AG08396 (cell line): ENCODE data around the gene ANOS1.

Source experiments
- DNase-seq: peaks from one replicate; pipeline ENCODE4 v3.0.0; 2012; ENCODE audit warnings: low spot score, mixed read lengths

The ANOS1 gene

DNA sequence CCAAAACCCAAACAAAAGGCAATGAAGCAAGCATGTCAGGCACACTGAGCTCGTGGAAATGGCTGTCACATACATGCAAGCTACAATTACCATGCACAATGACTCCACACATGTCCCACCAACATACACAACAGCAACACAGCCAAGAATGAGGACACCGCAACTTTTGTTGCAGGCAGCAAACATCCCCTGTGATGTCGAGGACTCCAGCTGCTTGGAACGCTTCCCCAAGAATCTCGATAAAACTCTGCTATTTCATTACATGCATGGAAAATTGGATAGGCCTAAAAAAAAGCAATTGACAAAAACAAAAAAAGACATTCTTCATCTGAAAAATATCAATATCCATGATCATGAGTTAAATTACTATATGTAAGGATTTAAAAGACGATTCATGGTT, 11.8 kb downstream of the ANOS1 start:
- no peak for DNase-seq

DNA sequence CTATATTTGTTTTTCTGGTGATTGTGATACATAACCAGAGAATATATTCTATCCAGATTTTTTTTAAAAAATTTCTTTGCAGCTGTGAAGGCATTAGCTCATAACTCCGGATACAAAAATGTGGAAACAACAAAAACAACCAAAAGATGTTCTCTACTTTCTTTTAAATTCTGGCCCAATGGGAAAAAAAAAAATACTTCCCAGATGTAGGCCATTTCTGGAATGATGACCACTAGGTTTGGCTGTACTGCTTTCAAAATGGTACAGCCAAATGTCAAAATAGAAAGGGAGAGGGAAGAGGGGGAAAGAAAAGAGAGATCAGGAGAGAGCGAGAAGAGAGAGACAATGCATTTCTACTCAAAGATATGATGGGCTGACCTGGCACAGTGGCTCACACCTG, 14.6 kb downstream of the ANOS1 start:
- DNase-seq: no peak

DNA sequence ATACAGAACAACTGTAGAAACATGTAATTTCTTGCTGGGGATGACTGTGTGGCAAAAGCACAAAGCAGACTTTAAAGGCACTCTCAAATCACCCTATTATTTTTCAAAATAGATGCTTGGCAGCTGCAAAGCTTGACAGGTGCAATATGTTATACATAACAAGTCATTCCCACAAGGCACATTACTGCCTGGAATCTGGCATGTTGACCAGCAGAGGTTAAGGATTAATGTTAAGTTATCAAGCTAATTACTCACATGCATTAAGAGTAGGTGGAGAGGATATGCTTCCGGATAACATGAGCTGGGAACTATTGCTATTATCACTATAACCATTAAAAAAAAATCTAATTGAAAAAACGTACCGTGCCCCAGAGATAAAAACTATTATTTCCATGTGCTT, 17.8 kb downstream of the ANOS1 start:
- DNase-seq: no peak

DNA sequence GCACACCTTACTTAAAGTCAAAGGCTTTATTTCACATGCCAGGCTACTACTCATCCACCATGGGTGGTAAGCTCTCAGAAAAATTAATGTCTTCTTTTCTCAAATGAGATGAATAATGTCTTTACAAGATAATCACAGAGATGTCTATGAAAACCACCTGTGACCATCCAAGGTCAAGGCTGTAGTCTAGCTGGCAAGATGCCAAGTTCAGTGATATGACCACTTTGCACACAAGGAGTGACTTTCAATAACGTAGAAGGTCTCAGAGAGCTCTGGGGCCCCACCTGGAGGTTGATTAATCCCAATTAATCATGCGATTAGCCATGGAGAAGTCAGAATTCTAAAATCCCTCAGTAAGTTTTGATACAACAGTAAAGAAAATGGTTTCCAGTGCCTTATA, 20.5 kb downstream of the ANOS1 start:
- DNase-seq: no peak

DNA sequence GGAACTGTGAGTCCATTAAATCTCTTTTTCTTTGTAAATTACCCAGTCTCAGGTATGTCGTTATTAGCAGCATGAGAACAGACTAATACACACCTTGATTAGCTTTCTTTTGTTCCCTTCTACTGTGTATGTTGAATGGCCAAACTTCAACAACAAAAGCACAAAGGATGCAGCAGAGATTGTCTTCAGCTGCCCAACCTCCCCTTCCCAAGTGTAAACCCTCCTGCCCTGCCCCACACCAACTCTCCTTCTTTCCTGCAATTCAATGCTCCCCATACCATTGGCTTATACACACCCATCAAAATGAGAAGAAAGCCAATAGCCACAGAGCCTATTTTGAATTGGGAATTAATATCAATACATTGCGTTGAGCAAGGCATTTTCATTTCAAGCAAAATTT, 27.8 kb downstream of the ANOS1 start:
- no peak for DNase-seq

DNA sequence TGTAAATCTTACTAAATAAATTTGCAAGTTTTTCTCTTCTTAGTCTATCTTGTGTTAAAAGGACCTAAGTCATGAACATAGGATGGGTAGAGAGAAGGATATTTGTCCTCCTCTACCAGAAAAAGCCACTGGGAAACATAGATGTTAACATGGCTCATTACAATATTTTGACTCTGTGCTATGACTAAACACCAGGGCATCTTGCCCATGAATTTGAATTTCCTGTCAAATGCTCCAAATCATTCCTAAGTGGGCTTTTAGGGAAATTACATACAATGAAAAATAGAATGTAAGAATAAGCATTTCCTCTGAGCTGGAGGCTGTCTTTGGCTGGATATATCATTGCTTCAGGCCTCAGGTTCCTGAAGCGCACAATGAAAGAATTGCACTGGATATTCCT, 39.1 kb downstream of the ANOS1 start:
- no peak for DNase-seq

DNA sequence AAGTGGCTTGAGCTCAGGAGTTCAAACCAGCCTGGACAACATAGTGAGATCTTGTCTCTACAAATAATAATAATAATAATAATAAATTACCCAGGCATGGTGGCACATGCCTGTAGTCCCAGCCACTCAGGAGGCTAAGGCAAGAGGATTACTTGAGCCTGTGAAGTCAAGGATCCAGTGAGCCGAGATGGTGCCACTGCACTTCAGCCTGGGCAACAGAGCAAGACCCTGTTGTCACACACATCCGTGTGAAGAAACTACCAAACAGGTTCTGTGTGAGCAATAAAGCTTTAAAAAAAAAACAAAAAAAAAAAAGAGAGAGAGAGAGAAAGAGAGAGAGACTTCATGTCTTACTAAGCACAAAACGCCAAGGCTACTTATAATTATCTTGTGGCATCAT, 42.5 kb downstream of the ANOS1 start:
- DNase-seq: no peak

DNA sequence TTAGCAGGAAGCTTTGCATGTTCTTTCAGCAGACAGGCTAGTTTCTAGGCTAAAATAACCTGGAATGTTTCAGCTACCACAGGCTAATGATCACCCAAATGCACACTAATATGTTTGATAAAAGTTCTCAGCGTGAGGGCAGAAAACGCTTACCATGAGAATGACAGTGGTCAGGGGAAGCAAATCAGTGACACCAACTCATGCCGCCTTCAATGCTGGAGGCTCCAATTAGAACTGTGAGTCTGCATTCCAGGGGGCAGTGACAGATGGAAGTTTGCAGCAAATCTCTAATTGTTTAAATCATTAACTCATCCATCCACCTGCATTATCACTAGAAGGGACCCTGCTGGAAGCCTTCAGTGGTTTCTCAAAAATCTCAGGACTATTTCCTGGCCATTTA, 43.2 kb downstream of the ANOS1 start:
- no peak for DNase-seq

DNA sequence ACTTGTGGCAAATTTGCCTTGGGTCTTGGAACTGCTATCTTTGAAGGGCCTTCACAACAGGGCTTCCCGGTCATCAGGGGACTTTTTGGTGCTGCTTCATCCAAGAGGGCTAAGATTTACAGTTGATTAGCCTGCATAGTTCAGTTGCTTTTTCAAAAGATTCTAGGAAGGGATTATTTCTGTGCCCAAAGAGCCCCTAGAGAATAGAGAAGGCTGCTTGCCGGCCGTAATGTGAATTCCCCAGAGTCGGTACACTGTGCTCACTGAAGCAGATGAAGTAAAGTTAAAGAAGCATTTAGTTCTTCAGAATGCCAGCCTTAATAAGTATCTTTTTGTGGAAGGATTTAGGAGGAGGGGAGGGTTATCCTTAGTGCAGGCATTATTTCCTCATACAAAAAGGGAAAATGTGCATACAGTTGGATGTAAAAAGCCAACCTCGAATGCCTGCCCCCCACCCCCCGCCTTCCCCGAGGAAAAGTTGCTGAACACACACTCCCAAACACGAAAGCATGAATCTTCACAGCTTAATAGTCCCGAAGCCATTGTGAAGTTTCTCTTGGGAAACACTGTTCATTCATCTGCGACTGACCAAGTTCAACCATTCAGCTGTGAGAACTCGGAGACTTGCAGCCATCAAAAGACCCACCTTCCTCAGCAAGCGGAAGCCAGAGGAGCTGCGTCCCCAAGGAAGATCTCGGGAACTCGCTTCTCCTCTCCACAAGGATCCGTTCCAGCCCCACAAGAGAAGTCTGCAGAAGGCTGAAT, 47.6 kb downstream of the ANOS1 start:
- DNase-seq: no peak

DNA sequence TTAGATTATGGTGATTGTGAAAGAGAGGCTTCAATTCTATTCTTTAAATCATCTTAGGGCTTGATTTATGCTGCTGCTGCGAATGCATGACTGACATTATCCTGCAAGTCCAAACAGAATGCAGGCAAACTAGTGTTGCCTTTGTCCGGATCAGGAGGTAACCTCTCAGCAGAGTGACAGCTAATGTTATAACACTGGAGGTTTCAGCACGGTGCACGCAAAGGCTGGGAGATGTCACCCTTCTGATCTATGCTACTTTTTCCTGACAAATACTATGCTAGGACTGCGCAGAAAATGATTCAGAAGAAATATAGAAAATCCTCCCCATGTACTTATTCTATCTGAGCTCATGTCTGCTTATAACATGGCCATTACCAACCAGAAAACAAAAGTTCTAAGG, 48.2 kb downstream of the ANOS1 start:
- no peak for DNase-seq

DNA sequence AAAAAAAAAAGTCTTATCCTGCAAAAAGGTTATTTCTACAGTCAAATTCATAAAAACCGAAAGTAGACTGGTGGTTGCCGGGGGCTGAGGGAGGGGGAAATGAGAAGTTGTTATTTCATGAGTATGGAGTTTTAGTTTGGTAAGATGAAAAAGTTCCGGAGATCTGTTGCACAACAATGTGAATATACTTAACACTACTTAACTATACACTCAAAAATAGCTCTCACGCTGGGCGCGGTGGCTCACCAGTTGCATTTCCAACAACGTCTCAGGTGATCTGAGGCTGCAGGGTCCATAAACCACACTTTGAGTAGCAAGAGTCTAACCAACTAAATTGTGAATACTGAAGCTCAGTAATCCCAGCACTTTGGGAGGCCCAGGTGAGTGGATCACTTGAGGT, 52.4 kb downstream of the ANOS1 start:
- DNase-seq: no peak

DNA sequence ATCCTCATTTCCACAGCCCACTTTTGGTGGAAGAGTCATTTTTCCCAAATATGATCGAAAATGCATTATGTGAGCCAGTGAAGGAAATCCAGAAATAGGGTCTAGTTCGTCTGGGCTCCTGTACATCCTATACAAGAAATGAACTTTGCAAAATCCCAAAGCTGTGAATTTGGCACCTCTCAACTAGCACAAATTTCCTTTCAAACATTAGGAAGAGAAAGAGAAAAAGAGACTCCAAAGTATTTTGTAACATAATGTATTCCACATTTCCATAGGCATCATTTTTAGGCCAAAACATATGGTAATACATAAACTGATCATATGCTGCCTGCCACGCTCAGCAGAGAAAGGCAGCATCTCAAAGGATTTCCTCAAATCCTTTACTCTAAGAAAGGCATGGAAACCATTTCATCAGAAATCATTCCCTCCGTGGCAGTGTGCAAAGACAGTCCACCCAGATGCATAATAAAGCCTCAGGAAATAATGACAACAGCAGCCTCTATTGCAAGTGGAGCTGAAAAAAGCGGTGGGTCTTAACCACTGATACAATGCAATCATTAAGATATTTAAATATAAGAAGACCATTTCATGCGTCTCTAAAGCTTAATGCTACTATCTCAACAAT, 56.8 kb downstream of the ANOS1 start:
- no peak for DNase-seq

DNA sequence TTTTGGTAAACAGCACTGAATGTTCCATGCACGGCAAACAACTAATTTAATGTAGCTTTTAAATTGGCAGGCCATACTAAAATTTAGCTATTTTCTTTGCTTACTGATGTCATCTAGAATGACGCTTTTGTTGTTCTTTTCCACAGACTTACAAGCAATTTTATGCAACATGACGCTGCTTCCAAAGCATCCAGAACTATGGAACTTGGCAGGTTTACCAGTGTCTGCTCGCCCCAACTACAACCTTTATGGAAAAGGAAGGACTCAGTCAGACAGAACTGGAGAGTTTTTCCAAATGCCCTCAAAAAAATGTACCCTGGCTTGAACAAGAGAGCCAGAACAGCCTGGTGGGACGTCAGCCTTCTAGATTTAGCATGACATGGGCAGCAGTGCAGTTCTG, 58.7 kb downstream of the ANOS1 start:
- no peak for DNase-seq

DNA sequence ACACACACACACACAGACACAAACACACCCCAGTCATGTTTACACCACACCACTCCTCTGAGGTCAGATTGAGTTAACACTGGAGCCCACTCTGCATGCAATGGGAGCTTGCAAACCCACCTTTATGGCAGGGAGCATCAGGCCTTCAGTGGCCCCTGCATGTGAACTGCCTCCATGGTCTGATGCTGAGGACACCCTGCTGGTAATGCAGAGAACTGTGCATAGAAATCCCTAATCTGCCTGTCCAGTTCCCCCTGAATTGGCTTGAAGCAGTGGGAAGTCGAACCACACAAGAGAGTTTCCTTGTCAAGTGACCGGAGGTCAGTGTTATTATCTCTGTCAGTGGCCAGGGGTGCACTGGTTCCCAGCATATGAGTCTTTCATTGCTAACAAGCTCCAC, 59.8 kb downstream of the ANOS1 start:
- DNase-seq: no peak

DNA sequence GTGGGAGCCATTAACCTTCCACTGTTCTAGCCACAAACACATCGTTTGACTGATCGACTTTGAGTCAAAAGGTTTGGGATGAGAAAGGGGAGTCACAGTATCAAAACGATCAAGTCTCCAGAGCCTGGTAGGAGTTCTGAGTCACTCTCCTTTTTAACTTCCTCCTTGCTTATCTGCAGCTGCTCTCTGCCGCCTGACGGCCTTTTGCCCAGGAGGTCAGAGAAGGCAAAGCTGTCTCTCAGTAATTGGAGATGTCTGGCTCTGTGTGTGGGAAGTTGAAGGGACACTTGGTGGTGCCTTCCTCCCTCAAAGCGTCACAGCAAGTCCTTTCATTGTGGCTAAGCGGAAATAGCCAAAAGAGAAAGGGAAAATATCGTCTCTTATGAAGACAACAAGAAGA, 63.1 kb downstream of the ANOS1 start:
- no peak for DNase-seq

DNA sequence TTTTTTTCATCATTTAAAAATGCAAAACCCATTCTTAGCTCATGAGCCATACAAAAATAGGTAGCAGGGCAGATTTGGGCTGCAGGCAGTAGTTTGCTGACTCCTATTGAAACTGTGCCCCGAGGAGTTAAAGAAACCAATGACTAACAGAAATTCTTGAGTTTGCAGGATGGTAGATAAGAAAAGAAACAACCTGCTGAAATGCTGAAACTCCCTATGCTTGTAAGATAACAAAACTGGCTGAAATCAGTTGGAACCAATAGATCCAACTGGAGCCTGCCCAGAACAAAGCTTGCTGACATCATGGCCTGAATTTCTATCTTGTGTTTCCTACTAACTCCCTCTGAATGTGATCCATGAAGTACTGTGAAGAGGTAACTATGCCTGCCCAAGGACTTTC, 68.6 kb downstream of the ANOS1 start:
- no peak for DNase-seq

DNA sequence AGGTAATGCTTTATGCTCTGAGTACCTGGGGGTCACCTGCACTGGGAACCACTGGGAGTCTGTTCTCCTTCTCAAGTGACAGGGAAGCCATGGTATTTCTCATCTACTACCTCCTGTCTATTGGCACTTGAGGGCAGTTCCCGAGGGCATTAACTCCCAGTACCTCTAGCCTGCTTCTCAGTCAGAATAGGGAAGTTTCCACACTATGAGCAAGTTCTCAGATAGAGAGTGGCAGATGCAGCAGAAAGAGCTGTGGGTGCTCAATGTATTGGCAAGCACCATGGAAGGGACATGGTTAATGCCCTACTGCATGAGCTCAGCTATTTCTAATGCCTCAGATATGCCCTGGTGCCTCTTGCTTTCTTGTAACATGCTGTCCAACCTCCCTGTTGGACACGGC, 74.1 kb downstream of the ANOS1 start:
- no peak for DNase-seq

DNA sequence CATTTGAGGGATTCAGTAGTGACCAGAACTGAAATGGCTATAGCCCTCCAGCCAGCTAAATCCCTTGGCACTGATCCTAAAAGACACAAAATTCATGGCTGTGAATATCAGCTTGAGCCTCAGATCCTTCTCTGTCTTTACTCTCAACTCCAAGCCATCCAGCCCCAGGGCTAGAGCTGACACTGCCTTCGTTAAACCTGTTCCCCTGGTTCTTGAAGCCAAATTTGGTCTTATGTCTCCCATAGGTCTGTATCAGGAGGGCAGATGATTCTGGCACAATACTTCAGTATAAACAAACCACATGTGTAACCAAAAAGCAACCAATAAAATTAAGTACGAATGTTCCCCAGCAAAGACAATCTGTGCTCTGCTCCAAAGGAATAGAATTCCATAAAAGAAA, 78.0 kb downstream of the ANOS1 start:
- DNase-seq: no peak

DNA sequence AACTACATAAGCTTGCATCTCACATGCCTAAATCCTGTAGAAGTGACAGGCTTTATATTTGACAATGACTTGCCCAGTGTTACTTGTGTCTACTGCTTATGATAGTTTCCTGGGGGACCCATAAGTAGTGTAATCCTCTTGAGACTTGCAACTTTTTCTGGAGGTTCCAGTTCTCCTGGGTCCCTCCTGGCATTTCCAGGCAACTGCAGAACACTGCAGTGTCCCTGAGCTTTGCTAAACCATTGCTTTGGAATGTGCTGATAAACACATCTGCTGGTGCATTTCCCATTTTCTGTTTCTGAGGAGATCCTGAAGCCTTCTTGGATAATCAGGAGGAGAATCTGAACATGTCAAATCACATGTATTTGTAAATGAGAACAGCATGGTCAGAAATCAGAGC, 82.0 kb downstream of the ANOS1 start:
- DNase-seq: no peak

DNA sequence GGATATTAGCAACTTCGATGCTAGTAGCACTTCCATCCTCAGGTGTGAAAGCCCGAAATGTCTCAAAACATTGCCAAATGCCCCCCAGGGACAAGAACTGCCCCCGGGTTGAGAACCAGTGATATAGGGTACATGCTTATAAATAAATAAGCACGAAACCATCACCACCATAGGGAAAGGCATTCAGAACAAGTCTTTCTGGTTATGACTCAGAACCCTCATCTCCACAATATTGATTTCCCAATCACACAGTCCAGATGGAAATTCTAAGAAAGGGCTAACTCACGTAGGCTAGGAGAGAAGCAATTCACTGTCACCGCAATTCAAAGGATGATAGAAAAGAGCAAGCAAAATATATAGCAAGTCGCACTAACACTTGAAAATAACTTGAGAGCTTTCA, 84.8 kb downstream of the ANOS1 start:
- no peak for DNase-seq

DNA sequence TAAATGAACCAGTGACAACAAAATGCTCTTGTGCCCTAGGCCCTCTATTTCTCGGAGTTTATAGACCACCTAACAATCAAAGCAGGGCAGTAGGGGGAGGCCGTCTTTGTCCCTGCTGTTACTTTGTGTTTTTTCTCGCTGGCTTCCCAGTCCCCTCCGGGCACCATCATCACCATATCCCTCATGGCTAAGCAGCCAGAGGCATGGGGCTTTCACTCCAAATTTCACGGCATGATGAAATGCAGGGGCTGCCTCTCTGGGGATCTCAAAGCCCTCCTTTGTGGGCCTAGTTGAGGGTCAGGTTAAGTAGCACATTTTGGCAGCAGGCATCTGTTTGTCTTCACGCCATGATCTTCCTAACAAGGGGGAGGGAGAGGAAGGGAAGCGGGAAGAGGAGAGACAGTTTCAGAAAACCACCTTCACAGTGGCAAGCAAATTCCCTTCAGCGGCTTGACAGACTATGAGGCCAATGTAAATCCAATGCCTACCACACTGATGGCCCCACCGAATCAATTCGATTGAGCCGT, 91.9 kb downstream of the ANOS1 start:
- no peak for DNase-seq

DNA sequence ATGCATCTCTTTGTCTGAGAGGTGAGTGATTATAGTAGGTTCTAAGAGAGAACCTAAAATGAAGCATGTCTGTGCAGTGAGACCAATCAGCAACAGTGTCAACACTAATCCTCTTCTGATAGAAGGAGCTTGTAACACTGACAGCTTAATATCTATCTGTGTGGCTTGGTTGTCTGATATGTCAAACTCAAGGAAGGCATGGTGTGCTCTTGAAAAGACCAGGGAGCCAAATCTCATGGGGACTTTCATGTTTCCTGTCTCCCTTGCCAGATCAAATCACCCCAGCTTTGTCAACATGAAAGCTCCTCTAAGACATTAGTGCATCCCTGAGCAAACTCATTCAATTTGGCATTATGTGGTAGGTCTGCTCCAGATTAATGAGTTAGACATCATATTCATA, 95.4 kb downstream of the ANOS1 start:
- DNase-seq: no peak

DNA sequence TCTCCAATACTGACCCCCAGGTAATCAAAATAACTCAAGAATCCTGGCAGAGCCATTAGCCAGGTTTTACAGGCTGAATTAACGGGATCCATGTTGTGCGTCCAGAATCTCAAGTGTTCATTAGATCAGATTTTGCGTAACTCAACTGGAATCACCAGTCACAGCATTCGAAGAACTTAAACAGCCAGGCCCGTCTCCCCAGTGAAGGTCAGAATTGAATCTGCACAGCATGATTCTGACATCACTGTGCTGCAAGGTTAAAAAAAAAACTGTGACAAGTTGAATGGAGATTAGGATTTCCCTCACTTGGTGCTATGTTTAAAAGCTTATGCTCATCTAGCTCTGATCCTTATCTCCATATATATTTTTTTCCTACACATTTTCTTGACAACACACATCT, 96.1 kb downstream of the ANOS1 start:
- no peak for DNase-seq

DNA sequence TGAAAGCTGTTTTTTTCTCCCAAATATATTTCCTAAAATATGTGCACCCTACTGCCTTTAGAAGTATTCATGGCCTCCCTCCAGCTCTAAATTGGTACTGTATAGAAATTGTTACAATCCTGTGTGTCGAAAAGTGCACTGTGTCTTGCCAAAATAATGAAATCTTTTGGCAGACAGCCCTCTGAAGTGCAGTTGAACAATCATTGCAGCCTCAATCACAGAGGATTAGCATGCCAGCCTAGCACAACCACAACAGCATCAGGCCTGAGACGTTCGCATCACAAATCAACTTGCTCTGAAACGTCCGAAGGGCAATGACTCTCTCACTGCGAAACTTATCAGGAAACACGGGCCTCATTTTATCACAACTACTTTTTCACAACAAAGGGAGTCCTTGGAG, 99.0 kb downstream of the ANOS1 start:
- no peak for DNase-seq
